GM12874 (cell line): ENCODE data around the gene GPA33.

Source experiments
- CTCF ChIP-seq: IDR thresholded peaks from 2 replicates; pipeline ENCODE4 v1.5.1; 2011; ENCODE audit warnings: low read depth, mild to moderate bottlenecking, control low read depth, low read length, moderate library complexity; ENCODE audit not compliant: insufficient read depth

GPA33 gene

GRCh38 chr1:167115655-167116054, 25.5 kb upstream of the GPA33 start:
- no peak for TF ChIP-seq CTCF

GRCh38 chr1:167114725-167115124, 24.5 kb upstream of the GPA33 start:
- TF ChIP-seq CTCF = no peak

GRCh38 chr1:167111868-167112709, 21.9 kb upstream of the GPA33 start:
- no peak for TF ChIP-seq CTCF

GRCh38 chr1:167110586-167110985, 20.4 kb upstream of the GPA33 start:
- TF ChIP-seq CTCF = no peak

GRCh38 chr1:167109125-167109524, 18.9 kb upstream of the GPA33 start:
- TF ChIP-seq CTCF = no peak

GRCh38 chr1:167107456-167107855, 17.3 kb upstream of the GPA33 start:
- no peak for TF ChIP-seq CTCF

- no peak for TF ChIP-seq CTCF
These were observed 15.9 kb upstream of the GPA33 start for GRCh38 chr1:167106119-167106461.
